Ovary (tissue), 3 donors: Measurements from ENCODE around the gene ST6GAL1.

Experiments
- POLR2A ChIP-seq: fragments of 450-650 bp; IDR thresholded peaks from one replicate; pipeline ENCODE4 v1.6.1; 2017; ENCODE audit warnings: antibody characterized with exemption, mild to moderate bottlenecking, moderate library complexity
- TF ChIP-seq, protein P1 (sequence below), 3 donors: fragments of 450-650 bp in 2 of 3; fragments of 200-600 bp in 1 of 3; IDR thresholded peaks; one replicate each; pipeline versions ENCODE4 v1.5.1 to v1.8.0; 2016 to 2022; ENCODE audit warnings: antibody characterized with exemption in 3 of 3, mild to moderate bottlenecking in 1 of 3
- donor health status: DM: no; HTN: no; CAD: no.

DNA sequence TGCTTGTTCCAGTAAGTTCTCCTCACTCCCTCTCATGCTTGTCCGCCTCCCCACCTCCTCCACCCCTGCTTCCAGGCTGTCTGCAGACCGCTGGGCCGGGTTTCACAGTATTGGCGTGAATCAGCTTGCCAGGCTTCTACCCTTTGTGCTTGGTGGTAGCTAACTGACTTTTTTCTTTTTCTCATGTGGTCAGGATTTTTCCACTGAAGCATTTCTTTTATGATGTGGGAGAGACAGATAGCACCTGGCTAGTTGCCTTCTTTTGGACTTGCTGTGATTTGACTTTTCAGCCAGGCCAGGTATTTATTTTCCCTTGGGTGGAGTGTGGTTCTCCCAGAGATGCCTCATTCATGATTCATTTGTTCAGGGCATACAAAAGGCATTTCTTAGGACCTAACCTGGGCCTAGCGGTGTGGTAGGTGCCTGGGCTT lies 60.6 kb downstream of the ST6GAL1 start:
- TF ChIP-seq, protein P1, sequence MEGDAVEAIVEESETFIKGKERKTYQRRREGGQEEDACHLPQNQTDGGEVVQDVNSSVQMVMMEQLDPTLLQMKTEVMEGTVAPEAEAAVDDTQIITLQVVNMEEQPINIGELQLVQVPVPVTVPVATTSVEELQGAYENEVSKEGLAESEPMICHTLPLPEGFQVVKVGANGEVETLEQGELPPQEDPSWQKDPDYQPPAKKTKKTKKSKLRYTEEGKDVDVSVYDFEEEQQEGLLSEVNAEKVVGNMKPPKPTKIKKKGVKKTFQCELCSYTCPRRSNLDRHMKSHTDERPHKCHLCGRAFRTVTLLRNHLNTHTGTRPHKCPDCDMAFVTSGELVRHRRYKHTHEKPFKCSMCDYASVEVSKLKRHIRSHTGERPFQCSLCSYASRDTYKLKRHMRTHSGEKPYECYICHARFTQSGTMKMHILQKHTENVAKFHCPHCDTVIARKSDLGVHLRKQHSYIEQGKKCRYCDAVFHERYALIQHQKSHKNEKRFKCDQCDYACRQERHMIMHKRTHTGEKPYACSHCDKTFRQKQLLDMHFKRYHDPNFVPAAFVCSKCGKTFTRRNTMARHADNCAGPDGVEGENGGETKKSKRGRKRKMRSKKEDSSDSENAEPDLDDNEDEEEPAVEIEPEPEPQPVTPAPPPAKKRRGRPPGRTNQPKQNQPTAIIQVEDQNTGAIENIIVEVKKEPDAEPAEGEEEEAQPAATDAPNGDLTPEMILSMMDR (IDR thresholded peaks at IDR 0.05) = no peak
- no peak for TF ChIP-seq POLR2A
